Activated effector memory CD4-positive, alpha-beta T cell treated with anti-CD3 and anti-CD28 coated beads, Interleukin-2, amount 50 U/mL, for 16 hours (primary cell): Measurements from ENCODE around the gene MED17.
"Not testable (repeated sequence)": the region's sequence is repeated elsewhere in the genome, so short reads cannot be mapped to it uniquely, and the experiment has no call there.

ENCODE experiments used
- DNase-seq: peaks from one replicate; pipeline ENCODE4 v3.0.0-alpha.2; 2020

The MED17 gene

DNA sequence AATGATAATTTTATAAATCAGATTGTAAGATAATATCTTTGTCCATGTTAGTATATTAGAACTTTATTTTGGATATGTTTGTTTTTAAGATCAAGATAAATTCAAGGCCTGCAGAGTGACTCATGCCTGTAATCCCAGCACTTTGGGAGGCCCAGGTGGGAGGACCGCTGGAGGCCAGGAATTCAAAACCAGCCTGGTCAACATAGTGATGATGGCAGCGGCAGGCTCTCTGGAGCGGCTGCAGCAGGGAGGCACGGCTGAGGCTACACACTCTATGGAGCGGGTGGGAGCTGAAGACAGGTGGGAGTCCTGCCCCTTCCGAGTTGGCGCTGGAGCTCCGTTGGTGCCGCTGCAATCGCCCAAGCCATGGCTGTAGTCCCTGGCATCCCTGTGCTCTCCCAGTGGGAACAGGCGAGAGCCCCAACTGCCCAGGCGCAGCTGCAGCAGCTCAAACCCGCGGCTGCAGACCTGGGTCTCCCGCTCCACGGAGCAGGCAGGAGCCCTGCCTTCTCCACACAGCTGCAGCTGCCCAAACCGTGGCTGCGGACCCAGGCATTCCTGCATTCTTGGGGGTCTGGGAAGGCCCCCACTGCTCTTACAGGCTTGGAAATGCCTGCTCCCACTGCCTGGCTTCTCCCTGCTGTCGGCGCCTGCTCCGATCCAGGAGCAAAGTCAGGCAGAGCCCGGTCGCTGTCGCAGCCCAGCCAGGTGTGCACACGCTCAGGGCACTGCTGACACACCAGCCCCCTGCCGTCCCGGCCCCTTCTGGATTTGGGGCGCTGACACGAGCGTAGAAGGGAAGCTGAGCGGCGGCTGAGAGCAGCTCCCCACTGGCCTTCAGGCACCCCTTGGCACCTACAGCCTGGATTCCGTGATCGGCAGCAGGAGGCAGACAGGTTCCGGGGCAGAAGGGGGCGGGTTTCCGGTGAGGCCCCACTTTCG is 25.9 kb upstream of the MED17 start:
- DNase-seq = no peak

DNA sequence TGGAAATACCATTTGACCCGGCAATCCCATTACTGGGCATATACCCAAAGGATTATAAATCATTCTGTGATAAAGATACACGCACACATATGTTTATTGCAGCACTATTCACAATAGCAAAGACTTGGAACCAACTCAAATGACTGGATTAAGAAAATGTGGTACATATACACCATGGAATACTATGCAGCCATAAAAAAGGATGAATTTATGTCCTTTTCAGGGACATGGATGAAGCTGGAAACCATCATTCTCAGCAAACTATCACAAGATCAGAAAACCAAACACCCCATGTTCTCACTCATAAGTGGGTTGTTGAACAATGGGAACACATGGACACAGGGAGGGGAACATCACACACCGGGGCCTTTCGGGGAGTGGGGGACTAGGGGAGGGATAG is 25.0 kb upstream of the MED17 start:
- DNase-seq = not testable (repeated sequence)

DNA sequence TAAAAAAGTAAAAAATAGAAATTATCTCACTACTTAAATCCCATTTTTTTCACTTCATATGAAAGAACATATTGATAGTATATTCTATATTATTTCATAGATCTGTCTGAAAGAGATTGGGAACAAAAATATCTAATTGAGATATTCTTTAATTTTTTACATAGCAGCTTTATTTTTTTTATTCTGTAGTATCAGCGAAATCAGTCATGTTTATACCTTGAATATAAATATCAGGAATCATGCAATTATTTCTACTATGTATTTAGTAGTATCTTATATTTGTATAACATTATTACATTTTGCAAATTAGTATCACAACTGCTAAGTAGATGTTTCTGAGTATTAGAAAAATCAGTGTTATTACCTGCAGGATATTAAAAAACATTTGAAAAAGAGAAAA is 22.2 kb upstream of the MED17 start:
- no peak for DNase-seq

DNA sequence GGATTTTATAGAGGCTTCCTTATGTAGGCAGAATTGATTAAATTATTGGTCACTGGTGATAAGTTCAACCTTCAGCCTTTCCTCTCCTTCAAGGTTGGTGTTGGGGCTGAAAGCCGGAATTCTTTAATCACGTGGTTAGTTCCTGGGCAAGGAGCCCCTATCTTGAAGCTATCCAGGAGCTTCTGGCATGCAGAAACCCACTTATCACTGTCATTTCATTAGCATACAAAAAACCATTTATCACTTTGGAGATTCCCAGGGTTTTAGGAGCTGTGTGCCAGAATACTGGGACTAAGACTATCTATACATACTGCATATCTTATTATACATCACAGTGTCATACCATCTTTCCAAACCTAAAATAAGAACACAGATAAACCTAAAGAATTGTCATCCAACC is 18.5 kb upstream of the MED17 start:
- DNase-seq = no peak

DNA sequence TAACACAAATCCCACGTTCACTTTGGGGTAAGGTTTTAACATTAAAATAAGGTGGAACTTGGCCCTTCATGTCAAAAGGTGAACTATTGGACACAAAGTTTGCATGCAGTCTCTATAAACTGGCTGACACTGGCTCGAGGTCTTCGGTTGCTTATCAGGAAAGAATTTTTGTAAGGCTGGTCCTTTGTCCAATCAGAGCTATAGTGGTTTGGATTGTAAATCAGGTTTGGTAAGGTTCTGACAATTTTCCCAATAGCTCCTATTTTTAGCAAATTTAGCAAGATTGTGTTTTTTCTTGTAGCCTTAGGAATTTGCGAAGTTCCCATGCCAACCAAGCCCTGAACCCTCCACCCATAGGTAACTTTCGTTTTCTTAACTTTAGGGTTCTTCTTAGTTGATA is 17.6 kb upstream of the MED17 start:
- no peak for DNase-seq

DNA sequence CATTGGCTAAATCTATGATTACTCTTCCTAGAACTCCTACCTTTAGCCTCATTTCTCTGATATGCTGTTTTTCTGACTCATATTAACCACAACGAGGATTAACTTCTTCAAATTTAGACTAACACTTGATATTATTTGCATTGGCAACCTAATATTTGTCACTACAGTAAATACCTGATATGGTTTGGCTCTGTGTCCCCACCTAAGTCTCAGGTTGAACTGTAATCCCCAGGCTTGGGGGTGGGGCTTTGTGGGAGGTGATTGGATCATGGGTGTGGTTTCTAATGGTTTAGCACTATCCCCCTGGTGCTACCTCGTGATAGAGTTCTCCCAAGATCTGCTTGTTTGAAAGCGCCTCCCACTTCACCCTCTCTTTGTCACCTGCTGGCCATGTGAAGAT is 17.1 kb upstream of the MED17 start:
- DNase-seq = no peak

DNA sequence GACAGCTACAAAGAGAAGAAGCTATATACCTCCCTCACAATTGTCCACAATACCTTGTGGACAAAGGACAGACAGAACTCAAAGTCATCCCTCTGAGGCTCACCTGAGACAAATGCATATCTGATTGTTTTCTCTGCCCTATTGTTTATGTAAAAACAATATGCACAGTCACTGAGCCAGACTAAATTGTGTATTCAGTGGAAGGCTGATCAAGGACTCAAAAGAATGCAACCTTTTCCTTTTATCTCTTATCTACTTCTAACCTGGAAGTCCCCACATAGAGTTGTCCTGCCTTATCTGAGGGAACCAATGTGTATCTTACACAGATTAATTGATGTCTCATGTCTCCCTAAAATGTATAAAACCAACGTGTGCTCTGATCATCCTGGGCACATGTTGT is 13.9 kb upstream of the MED17 start:
- DNase-seq = no peak

DNA sequence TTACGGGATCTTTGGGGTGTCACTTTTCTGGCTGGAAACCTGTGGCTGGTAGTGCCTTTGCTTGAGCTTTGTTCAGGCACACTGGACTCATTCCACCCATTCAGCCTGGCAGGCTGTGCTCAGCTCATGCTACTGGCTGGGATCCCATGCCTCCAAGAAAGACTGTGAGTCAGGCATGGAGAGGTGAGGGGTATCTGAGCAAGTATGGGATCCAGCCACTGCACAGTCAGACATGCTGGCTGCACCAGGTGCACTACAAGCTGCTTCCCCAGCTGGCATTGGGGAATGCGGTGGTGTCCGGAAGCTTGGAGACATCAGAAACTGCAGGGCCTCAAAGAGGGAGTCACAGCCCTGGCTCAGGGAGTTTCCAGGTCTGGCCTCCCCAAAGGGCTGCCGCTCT is 12.0 kb upstream of the MED17 start:
- no peak for DNase-seq

DNA sequence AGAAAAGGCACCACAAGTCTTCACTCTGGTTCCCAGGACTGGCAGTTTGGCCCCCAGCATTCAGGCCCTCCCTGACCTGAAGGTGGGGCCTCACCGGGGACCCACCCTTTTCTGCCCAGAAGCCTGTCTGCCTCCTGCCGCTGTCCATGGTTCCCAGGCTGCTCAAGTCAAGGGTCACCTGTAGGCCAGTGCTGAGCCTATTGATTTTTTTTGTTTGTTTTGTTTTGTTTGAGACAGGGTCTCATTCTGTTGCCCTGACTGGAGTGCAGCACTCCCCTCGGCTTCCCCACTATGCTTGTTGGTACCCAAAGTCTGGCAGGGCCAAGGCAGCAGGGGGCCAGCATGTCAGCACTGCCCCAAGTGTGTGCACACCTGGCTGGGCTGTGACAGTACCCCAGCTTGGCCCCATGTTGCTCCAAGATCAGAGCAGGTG is 11.0 kb upstream of the MED17 start:
- DNase-seq = no peak

DNA sequence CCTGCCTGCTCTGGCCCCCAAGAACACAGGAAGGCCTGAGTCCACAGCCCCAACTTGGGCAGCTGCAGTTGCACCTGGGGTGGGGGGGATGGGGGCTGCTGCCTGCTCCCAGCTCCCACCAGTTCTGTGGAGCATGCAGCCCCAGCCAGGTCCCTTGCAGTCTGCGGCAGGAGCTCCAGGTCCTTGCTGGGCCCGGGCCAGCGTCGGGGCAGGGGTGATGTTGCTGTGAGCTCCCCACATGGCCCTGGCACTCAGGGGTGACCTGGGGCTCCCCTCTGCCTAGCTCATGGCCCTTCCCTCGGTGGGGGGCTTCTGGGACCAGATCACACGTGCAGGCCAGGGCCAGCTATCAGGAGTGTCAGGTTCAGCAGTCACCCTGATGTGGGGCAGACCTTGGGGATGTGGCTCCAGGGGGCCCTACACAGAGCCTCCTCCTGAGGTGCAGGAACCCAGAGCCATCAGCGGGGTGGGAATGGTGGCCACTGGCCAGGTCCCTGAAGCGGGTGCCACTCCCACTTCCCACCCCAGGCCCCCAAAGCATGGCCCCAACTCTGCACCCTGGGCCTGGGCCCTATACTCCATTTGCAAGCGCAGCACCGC is 10.4 kb upstream of the MED17 start:
- no peak for DNase-seq

DNA sequence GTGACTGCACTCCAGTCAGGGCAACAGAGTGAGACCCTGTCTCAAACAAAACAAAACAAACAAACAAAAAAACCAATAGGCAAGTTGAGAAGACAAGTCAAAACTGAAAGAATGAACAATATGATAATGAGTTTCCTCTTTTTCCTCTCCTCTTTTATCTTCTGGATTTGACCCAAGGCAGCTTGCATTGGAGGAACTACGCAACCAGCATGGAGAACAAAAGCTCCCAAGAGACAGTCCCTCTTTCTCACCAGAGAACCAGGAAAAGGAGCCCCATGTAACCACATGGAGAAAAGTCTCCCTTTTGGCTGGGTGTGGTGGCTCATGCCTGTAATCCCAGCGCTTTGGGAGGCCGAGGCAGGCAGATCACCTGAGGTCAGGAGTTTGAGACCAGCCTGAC is 9.5 kb upstream of the MED17 start:
- not testable (repeated sequence) for DNase-seq

DNA sequence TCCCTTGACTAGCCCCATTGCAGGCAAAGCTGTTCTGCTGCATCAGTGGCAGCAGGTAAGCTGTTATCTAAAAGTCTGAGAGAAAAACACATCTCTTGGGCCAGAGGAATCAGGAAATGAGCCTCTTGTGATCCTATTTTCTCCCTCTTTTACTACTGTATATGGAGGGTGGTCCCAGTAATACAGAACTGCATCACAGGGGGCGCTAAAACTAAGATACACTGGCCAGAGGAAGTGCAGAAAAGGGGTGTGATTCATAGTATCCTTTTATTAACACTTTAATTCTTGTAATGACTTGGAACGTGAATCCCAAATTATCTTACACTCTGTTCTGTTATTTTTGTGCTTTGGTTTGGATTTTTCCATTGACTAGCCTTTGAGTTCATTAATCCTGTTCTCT is 8.8 kb upstream of the MED17 start:
- DNase-seq = no peak

DNA sequence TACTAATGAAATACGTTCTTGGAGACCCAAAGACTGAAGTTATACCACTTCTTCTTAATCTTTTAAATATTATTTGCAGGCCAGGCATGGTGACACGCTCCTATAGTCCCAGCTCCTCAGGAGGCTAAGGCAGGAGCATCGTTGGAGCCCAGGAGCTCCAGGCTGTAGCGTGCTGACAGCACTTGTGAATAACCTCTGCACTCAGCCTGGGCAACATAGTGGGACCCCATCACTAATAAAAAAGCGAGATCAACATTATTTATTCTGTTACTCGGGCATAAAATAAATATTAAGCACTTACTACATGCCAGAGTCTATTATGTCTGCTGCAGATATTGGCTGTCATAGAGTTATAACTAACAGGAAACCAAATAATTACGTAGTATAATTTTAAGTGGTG is 720 bp upstream of the MED17 start:
- DNase-seq = no peak

DNA sequence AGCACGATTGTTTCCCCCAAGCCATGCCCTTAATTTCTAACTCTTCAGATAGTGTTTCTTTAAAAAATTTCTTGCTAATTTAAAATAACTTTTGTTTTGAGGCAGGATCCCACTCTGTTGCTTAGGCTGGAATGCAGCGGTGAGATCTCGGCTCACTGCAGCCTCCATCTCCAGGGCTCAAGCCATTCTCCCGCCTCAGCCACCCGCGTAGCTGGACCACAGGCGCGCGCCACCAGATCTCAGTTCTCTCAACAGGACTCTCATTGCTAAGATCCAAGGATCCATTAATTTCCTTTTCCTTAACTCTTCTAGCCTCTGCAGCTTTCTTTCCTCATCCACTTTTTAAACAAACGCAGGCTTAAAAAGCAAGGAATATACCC is 327 bp upstream of the MED17 start:
- no peak for DNase-seq

DNA sequence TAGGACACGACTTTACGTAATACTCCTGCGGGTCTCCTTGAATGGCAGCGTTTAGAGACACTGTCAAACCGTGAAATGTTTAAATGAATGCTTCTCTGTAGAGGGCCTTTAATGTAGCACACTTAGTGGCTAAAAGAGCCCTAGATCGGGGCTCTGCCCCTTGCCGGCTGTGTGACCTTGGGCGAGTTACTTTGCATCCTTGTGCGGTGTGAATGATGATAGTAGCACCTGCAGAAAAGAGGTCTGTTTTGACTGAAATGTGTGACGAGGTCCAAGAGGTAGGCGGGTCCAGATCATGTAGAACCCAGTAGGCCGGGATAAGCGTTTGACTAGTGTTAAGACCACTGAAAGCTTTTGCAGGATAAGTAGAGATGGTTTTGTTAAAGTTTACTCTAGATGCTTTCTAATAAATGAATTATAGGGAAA is 866 bp downstream of the MED17 start:
- DNase-seq = no peak

DNA sequence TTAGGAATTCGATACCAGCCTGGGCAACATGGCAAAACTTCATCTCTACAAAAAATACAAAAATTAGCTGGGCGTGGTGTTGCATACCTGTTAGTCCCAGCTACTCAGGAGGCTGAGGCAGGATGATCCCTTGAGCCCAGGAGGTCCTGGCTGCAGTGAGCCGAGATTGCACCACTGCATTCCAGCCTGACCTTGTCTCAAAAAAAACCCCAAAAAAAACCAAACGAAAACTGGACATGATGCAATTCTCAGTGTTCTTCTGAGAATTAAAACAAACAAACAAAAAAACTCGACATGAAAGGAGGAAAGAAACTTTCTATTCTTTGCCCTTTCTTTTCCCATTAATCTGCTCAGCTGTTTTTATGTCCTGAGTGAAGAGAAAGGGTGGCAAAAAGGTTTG is 7.4 kb downstream of the MED17 start:
- DNase-seq = no peak

DNA sequence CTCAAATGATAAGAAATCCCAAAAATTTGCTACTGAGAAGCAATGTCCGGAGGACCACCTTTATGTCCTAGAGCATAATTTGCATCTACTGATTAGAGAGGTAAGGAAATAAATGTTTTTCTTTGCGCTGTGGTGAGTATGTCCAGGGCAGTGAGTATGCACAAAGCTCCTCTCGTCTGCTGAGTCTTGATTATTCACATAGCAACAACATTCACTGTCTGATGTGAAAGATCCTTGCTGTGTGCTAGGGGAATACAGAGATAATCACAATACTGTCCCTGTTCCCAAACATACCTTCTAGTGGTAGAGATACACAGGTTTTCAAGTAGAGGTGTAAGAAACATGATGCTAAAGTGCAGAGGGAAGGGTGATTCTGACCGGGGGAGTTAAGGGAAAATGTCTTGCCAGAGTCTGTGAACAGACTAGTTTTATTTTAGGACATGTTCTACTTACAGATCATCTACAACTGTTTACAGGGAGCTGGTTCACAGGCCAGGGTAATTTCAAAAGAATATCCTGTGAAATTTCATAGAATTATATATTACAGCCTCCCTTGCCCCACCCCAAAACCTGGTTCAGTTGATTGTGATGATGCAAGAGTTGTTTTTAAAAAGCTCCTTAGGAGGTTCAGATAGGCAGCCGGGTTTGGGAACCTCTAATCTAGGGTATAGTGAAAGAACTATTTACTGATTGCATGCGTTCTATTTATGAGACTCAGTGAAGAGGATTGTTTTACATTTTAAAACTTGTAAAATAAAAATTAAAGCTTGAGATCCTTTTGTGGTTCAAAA is 12.6 kb downstream of the MED17 start:
- no peak for DNase-seq

DNA sequence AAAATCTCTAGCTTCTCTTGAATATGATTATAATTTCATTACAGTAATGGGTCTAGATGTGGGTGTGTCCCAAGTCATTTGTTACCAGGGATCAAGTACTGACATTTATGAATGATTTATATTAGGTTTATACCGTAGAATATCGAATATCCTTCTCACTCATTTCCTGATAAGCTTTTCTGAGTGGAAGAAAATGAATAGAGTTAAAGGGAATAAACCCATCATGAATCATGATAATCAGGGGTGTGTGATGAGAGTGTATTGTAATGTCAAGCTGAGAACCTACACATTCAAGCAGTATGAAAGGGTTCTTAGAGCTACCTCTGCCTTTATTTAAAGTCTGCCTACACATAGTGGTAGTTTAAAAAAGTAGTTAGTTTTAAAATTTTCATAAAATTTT is 17.3 kb downstream of the MED17 start:
- DNase-seq = no peak

DNA sequence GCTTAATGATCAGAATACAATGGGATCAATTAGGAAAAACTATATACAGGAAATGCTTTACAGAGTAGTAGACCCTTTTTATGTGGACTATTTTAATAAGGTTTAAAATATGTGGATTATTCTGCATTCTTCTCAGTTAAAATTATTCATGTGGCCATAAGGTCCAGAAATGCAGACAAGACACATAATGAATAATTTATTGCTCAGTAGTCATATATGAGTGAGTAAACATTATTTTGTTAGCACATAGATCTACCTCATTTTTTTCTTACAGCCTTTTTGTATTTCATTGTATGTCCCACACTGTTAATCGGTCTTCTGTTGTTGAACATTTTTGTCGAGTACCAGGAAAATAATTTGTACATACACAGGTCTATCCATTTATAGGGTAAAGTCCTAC is 20.8 kb downstream of the MED17 start:
- DNase-seq = no peak

DNA sequence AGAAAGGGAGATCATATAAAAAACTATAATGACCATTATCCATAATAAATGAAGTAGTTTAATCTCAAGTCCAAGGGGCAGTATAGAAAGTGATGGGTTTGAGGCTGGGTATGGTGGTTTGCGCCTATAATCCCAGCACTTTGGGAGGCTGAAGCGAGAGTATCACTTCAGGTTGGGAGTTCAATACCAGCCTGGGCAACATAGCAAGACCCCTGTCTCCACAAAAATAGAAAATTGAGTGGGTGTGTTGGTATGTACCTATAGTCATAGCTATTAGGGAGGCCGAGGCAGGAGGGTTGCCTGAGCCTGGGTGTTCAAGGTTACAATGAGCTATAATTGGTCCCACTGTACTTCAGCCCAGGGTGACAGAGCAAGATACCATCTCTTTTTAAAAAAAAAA is 23.9 kb downstream of the MED17 start:
- DNase-seq = no peak

DNA sequence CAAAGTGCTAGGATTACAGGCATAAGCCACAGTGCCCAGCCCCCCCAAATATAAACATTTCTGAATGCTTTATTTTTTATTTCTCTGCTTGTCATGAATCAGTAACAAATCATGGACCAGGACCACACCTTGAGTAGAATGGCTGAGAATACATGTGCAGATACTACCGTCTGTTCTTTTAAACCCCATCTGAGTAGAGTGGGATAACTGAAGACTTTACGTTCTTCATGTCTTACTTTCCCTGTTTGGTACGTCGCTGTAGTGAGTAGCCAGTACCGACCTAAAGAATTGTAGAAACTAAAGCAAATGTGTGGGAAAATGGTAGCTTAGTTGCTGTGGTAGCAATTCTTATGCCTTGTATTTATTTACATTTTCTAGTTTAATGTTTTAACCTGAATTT is 29.9 kb downstream of the MED17 start:
- DNase-seq = no peak

DNA sequence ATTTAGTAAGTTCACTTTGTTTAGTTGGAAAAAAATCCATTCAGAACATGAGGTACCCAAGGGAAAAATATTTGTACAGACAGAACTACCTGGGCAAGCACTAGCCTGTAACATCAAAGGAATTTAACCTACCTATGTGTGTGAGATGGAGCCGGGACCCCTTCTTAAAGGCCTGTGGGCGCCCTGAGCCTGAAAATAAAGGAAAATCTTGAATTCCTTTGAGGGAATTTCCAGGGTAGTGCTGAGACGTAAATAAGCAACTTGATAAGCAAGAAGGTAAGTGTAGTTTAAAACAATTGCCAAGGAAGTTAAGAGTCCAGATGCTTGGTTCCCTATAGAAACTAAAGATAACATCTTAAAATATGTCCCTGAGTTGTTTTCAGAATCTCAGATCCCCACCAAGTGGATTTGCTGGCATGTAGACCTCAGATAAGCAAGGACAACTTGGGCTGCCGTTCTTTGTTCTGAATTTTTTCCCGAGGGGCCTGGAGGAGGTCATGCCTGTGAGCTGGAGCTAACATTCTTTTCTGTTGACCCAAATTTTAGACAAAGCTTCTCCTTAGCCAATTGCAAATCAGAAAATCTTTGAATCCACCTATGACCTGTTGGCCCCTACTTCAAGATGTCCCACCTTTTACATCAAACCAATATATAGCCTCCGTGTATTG is 31.0 kb downstream of the MED17 start:
- DNase-seq = no peak
